GM12878 (cell line): Measurements from ENCODE around the gene NAGA.

ENCODE experiments used
- CBX5 ChIP-seq: sonication (generic); IDR thresholded peaks from 2 replicates; pipeline ENCODE4 v1.6.1; 2016; ENCODE audit warnings: low read depth, moderate library complexity, mild to moderate bottlenecking, inconsistent platforms
- CTCF ChIP-seq, 3 experiments: IDR thresholded peaks in 2 of 3; conservative IDR thresholded peaks in 1 of 3; 2 replicates each; pipeline ENCODE4 v1.5.1; 2011; ENCODE audit warnings: low read depth in 3 of 3, low read length in 3 of 3, mild to moderate bottlenecking in 3 of 3, control low read depth in 2 of 3, moderate library complexity in 2 of 3, inconsistent platforms in 1 of 3, mixed read lengths in 1 of 3; ENCODE audit not compliant: control insufficient read depth in 2 of 3, insufficient read depth in 1 of 3; ENCODE audit errors: extremely low read depth in 1 of 3
- EP300 ChIP-seq, 2 experiments: fragments of 150-350 bp in 1 of 2; IDR thresholded peaks; 2 replicates each; pipeline ENCODE4 v1.6.1; 2011 to 2012; ENCODE audit warnings: low read depth in 2 of 2, low read length in 2 of 2, borderline replicate concordance in 1 of 2, improper control_type of control experiment in 1 of 2, inconsistent platforms in 1 of 2; ENCODE audit not compliant: control insufficient read depth in 1 of 2
- GABPA ChIP-seq: IDR thresholded peaks from 2 replicates; pipeline ENCODE4 v1.6.1; 2014; ENCODE audit warnings: antibody characterized with exemption, low read depth, mild to moderate bottlenecking, inconsistent platforms
- POLR2A ChIP-seq: IDR thresholded peaks from 2 replicates; pipeline ENCODE4 v1.6.1; 2011; ENCODE audit warnings: low read depth, mild to moderate bottlenecking, low read length
- POLR2AphosphoS5 ChIP-seq: IDR thresholded peaks from 2 replicates; pipeline ENCODE4 v1.6.1; 2011; ENCODE audit warnings: mild to moderate bottlenecking, low read length, inconsistent platforms
- SP1 ChIP-seq: IDR thresholded peaks from one replicate; pipeline ENCODE4 v1.6.1; 2011; ENCODE audit warnings: low read depth, low read length
- TF ChIP-seq, protein P1 (sequence below): fragments of 450-650 bp; formaldehyde crosslinking; IDR thresholded peaks from 2 replicates; pipeline ENCODE4 v1.5.0; 2022; ENCODE audit warnings: mild to moderate bottlenecking, missing genetic modification characterization
- TF ChIP-seq, protein P2 (sequence below): IDR thresholded peaks from 2 replicates; pipeline ENCODE4 v1.6.1; 2012; ENCODE audit warnings: mild to moderate bottlenecking, low read depth, low read length

GRCh38 chr22:42062506-42063170 is 8.0 kb downstream of the NAGA start:
- TF ChIP-seq CTCF (IDR thresholded peaks at IDR 0.05 in 2 of 3, conservative IDR thresholded peaks at IDR 0.05 in 1 of 3; ENCODE audit: control insufficient read depth in 2 of 3, extremely low read depth in 1 of 3, insufficient read depth in 1 of 3, low read depth in 3 of 3, low read length in 3 of 3): no peak
- TF ChIP-seq POLR2AphosphoS5: no peak
- TF ChIP-seq CBX5: no peak
- no peak for TF ChIP-seq POLR2A
- TF ChIP-seq EP300 (IDR thresholded peaks at IDR 0.05; ENCODE audit: borderline replicate concordance in 1 of 2, control insufficient read depth in 1 of 2, low read depth in 2 of 2, low read length in 2 of 2): no peak
- no peak for TF ChIP-seq GABPA
- no peak for TF ChIP-seq SP1
- TF ChIP-seq, protein P1, sequence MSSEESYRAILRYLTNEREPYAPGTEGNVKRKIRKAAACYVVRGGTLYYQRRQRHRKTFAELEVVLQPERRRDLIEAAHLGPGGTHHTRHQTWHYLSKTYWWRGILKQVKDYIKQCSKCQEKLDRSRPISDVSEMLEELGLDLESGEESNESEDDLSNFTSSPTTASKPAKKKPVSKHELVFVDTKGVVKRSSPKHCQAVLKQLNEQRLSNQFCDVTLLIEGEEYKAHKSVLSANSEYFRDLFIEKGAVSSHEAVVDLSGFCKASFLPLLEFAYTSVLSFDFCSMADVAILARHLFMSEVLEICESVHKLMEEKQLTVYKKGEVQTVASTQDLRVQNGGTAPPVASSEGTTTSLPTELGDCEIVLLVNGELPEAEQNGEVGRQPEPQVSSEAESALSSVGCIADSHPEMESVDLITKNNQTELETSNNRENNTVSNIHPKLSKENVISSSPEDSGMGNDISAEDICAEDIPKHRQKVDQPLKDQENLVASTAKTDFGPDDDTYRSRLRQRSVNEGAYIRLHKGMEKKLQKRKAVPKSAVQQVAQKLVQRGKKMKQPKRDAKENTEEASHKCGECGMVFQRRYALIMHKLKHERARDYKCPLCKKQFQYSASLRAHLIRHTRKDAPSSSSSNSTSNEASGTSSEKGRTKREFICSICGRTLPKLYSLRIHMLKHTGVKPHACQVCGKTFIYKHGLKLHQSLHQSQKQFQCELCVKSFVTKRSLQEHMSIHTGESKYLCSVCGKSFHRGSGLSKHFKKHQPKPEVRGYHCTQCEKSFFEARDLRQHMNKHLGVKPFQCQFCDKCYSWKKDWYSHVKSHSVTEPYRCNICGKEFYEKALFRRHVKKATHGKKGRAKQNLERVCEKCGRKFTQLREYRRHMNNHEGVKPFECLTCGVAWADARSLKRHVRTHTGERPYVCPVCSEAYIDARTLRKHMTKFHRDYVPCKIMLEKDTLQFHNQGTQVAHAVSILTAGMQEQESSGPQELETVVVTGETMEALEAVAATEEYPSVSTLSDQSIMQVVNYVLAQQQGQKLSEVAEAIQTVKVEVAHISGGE (CRISPR knock-in tag): no peak
- TF ChIP-seq, protein P2, sequence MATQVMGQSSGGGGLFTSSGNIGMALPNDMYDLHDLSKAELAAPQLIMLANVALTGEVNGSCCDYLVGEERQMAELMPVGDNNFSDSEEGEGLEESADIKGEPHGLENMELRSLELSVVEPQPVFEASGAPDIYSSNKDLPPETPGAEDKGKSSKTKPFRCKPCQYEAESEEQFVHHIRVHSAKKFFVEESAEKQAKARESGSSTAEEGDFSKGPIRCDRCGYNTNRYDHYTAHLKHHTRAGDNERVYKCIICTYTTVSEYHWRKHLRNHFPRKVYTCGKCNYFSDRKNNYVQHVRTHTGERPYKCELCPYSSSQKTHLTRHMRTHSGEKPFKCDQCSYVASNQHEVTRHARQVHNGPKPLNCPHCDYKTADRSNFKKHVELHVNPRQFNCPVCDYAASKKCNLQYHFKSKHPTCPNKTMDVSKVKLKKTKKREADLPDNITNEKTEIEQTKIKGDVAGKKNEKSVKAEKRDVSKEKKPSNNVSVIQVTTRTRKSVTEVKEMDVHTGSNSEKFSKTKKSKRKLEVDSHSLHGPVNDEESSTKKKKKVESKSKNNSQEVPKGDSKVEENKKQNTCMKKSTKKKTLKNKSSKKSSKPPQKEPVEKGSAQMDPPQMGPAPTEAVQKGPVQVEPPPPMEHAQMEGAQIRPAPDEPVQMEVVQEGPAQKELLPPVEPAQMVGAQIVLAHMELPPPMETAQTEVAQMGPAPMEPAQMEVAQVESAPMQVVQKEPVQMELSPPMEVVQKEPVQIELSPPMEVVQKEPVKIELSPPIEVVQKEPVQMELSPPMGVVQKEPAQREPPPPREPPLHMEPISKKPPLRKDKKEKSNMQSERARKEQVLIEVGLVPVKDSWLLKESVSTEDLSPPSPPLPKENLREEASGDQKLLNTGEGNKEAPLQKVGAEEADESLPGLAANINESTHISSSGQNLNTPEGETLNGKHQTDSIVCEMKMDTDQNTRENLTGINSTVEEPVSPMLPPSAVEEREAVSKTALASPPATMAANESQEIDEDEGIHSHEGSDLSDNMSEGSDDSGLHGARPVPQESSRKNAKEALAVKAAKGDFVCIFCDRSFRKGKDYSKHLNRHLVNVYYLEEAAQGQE: no peak
